Left forelimb (tissue), 1 donor: Measurements from ENCODE around the gene RPS6KA2.
A peak's percentile ranks its signal among the peaks of the same experiment; 100 is the strongest.

Experiments
- DNase-seq: peaks from one replicate; pipeline ENCODE4 v3.0.0-alpha.2; 2018; ENCODE audit warnings: low spot score

The RPS6KA2 gene

GRCh38 chr6:166656230-166657151 lies 29.4 kb upstream of the RPS6KA2 start:
- DNase-seq: no peak

GRCh38 chr6:166655713-166656229 lies 28.7 kb upstream of the RPS6KA2 start:
- no peak for DNase-seq

- no peak for DNase-seq
These were observed 28.2 kb upstream of the RPS6KA2 start for GRCh38 chr6:166655251-166655650.

GRCh38 chr6:166654573-166654972 lies 27.5 kb upstream of the RPS6KA2 start:
- DNase-seq: no peak

- no peak for DNase-seq
These were observed 26.5 kb upstream of the RPS6KA2 start for GRCh38 chr6:166653639-166653941.

GRCh38 chr6:166650824-166651807 lies 24.1 kb upstream of the RPS6KA2 start:
- no peak for DNase-seq

GRCh38 chr6:166650047-166650446 lies 23.0 kb upstream of the RPS6KA2 start:
- no peak for DNase-seq

GRCh38 chr6:166648846-166649245 lies 21.8 kb upstream of the RPS6KA2 start:
- peak; percentile 38 for DNase-seq

GRCh38 chr6:166647896-166648295 lies 20.8 kb upstream of the RPS6KA2 start:
- DNase-seq: no peak

GRCh38 chr6:166646716-166647115 lies 19.7 kb upstream of the RPS6KA2 start:
- no peak for DNase-seq

- DNase-seq: no peak
These were observed 18.8 kb upstream of the RPS6KA2 start for GRCh38 chr6:166645896-166646295.

- no peak for DNase-seq
These were observed 17.6 kb upstream of the RPS6KA2 start for GRCh38 chr6:166644681-166645080.

- no peak for DNase-seq
These were observed 17.0 kb upstream of the RPS6KA2 start for GRCh38 chr6:166643891-166644590.

- no peak for DNase-seq
These were observed 15.6 kb upstream of the RPS6KA2 start for GRCh38 chr6:166642646-166643045.

- no peak for DNase-seq
These were observed 13.4 kb upstream of the RPS6KA2 start for GRCh38 chr6:166640342-166641043.

GRCh38 chr6:166639921-166640320 lies 12.9 kb upstream of the RPS6KA2 start:
- DNase-seq: no peak

GRCh38 chr6:166638573-166638964 lies 11.5 kb upstream of the RPS6KA2 start:
- no peak for DNase-seq

- DNase-seq: no peak
These were observed 10.9 kb upstream of the RPS6KA2 start for GRCh38 chr6:166637812-166638572.

GRCh38 chr6:166636934-166637333 lies 9.9 kb upstream of the RPS6KA2 start:
- DNase-seq: peak; percentile 51

- DNase-seq: no peak
These were observed 9.3 kb upstream of the RPS6KA2 start for GRCh38 chr6:166636191-166636933.
